Small intestine (tissue), 7 donors: Measurements from ENCODE around the gene SLC22A3. TPM values are rescaled to one million over a fixed set of nuclear protein-coding genes. Genes with fewer than 3 reads are reported as not detected.
A peak's percentile ranks its signal among the peaks of the same experiment; 100 is the strongest.
"Not testable (repeated sequence)": the region's sequence is repeated elsewhere in the genome, so short reads cannot be mapped to it uniquely, and the experiment has no call there.

ENCODE experiments used
- DNase-seq, 2 donors: peaks; one replicate each; pipeline versions ENCODE4 v3.0.0 to v3.0.0-alpha.2; 2013
- FAIRE-seq: peaks from 2 replicates; lab custom pipeline; 2012; peaks lifted over from hg19 to GRCh38; lab: Jason Lieb, UNC
- H3K27ac ChIP-seq, 3 donors: one replicate each; pipeline ENCODE4 v1.5.1; 2013; ENCODE audit warnings: low read length in 2 of 3, mild to moderate bottlenecking in 2 of 3, control low read depth in 1 of 3, inconsistent platforms in 1 of 3, low read depth in 1 of 3, moderate library complexity in 1 of 3
- H3K27me3 ChIP-seq, 3 donors: one replicate each; pipeline ENCODE4 v1.6.1; 2013; ENCODE audit warnings: low read length in 3 of 3, inconsistent platforms in 1 of 3; ENCODE audit not compliant: control insufficient read depth in 3 of 3, insufficient read depth in 3 of 3
- H3K36me3 ChIP-seq, 3 donors: one replicate each; pipeline ENCODE4 v1.6.1; 2013; ENCODE audit warnings: low read length in 3 of 3, inconsistent platforms in 1 of 3, low read depth in 1 of 3, mild to moderate bottlenecking in 1 of 3, moderate library complexity in 1 of 3; ENCODE audit not compliant: control insufficient read depth in 3 of 3, insufficient read depth in 2 of 3
- H3K4me1 ChIP-seq, 3 donors: one replicate each; pipeline ENCODE4 v1.6.1; 2013; ENCODE audit warnings: low read length in 2 of 3, inconsistent platforms in 1 of 3, low read depth in 1 of 3, mild to moderate bottlenecking in 1 of 3, moderate library complexity in 1 of 3; ENCODE audit not compliant: control insufficient read depth in 3 of 3, insufficient read depth in 2 of 3
- H3K4me3 ChIP-seq, 3 donors: one replicate each; pipeline ENCODE4 v1.5.1; 2013; ENCODE audit warnings: low read length in 3 of 3, control low read depth in 1 of 3, inconsistent platforms in 1 of 3, low read depth in 1 of 3, mild to moderate bottlenecking in 1 of 3, moderate library complexity in 1 of 3
- H3K9me3 ChIP-seq, 2 donors: one replicate each; pipeline ENCODE4 v1.6.1; 2013; ENCODE audit warnings: low read depth in 1 of 2, low read length in 1 of 2; ENCODE audit not compliant: control insufficient read depth in 2 of 2, insufficient read depth in 1 of 2
- WGBS, 3 donors: extraction: QIAGEN DNeasy Blood & Tissue Kit; methylation state at CpG; one replicate each; pipeline ENCODE4 v1.1.7; 2013; 5-methylcytosine and 5-hydroxymethylcytosine counted together
- polyA plus RNA-seq, 4 donors: library from polyadenylated mRNA; stranded (reverse) in 3 of 4; unstranded in 1 of 4; fragments of 200-250 nt in 3 of 4; fragments of 120-200 nt in 1 of 4; gene quantifications; one replicate each; pipeline versions ENCODE4 v1.2.1 to v1.2.3, GENCODE V29; 2013
- donor health status: healthy with polysubstance abuse.
- donor health status: control.
- donor health status: control.
- donor health status: Bipolar disorder and iron deficiency.
- donor health status: healthy.

SLC22A3 gene
- polyA plus RNA-seq, 4 donors, result 0.67 to 5.6 (median 2.8) TPM

GRCh38 chr6:160462551-160463109 lies 114.5 kb downstream of the SLC22A3 start:
- peaks cover 0 to 2% (median 0%) of the 10 kb centered on the region in 3 donors for H3K4me1 ChIP-seq
- H3K9me3 ChIP-seq, result no peaks in the 10 kb centered on the region
- no peaks in the 10 kb centered on the region for H3K27me3 ChIP-seq
- 43 to 66% (median 57%) methylated on average over 3 of the region's 3 CpGs for WGBS, 3 donors
- DNase-seq, result peak; percentile 5 to 70
- no peaks in the 10 kb centered on the region for H3K36me3 ChIP-seq
- FAIRE-seq, result no peak
- H3K4me3 ChIP-seq, result no peak overlapping the region
- H3K27ac ChIP-seq, result no peak overlapping the region

GRCh38 chr6:160464744-160465143 lies 116.6 kb downstream of the SLC22A3 start:
- Histone ChIP-seq H3K27me3 (no peaks in the 10 kb centered on the region), H3K4me1 (peaks cover 0 to 2% (median 0%) of the 10 kb centered on the region in 3 donors), H3K36me3 (no peaks in the 10 kb centered on the region), H3K4me3 (no peak overlapping the region), H3K9me3 (no peaks in the 10 kb centered on the region), H3K27ac (no peak overlapping the region)
- FAIRE-seq (no peak), DNase-seq (no peak)
- WGBS, 3 donors, result 73 to 85% (median 84%) methylated on average over 3 of the region's 3 CpGs

- not testable (repeated sequence) for H3K4me3 ChIP-seq, H3K4me1 ChIP-seq, H3K36me3 ChIP-seq, H3K9me3 ChIP-seq, FAIRE-seq, DNase-seq, H3K27ac ChIP-seq, H3K27me3 ChIP-seq
- 84 to 89% (median 87%) methylated on average over 14 of the region's 14 CpGs for WGBS, 3 donors
These were observed 119.2 kb downstream of the SLC22A3 start for GRCh38 chr6:160467261-160467871.

- DNase-seq (no peak), FAIRE-seq (no peak)
- no peaks in the 10 kb centered on the region for H3K27me3 ChIP-seq
- H3K9me3 ChIP-seq, result no peaks in the 10 kb centered on the region
- H3K4me3 ChIP-seq, result no peak overlapping the region
- 52 to 72% (median 70%) methylated on average over 2 of the region's 2 CpGs for WGBS, 3 donors
- H3K36me3 ChIP-seq, result no peaks in the 10 kb centered on the region
- no peaks in the 10 kb centered on the region for H3K4me1 ChIP-seq
- no peak overlapping the region for H3K27ac ChIP-seq
These were observed 121.0 kb downstream of the SLC22A3 start for GRCh38 chr6:160469153-160469552.

- not testable (repeated sequence) for H3K36me3 ChIP-seq, H3K27ac ChIP-seq, H3K4me1 ChIP-seq, FAIRE-seq, DNase-seq, H3K9me3 ChIP-seq, H3K4me3 ChIP-seq, H3K27me3 ChIP-seq
- 47 to 76% (median 69%) methylated on average over 4 of the region's 4 CpGs for WGBS, 3 donors
These were observed 127.9 kb downstream of the SLC22A3 start for GRCh38 chr6:160476056-160476455.

GRCh38 chr6:160477072-160477471 lies 128.9 kb downstream of the SLC22A3 start:
- not testable (repeated sequence) for H3K36me3 ChIP-seq, DNase-seq, H3K4me1 ChIP-seq, H3K4me3 ChIP-seq, H3K9me3 ChIP-seq, FAIRE-seq, H3K27ac ChIP-seq, H3K27me3 ChIP-seq
- WGBS, 3 donors, result 88 to 89% (median 88%) methylated on average over 4 of the region's 4 CpGs

GRCh38 chr6:160477901-160478300 lies 129.7 kb downstream of the SLC22A3 start:
- Histone ChIP-seq H3K27me3 (no peaks in the 10 kb centered on the region), H3K4me1 (no peaks in the 10 kb centered on the region), H3K27ac (no peak overlapping the region), H3K36me3 (peaks cover 0 to 2% (median 0%) of the 10 kb centered on the region in 3 donors), H3K4me3 (no peak overlapping the region), H3K9me3 (no peaks in the 10 kb centered on the region)
- 91% methylated on average over 8 of the region's 8 CpGs for WGBS, 3 donors
- FAIRE-seq, result no peak
- no peak for DNase-seq

- no peaks in the 10 kb centered on the region for H3K27me3 ChIP-seq
- H3K4me1 ChIP-seq, result no peaks in the 10 kb centered on the region
- whole genome bisulfite sequencing, 3 donors, result 90 to 94% (median 92%) methylated on average over 11 of the region's 11 CpGs
- DNase-seq (no peak), FAIRE-seq (no peak)
- H3K36me3 ChIP-seq, result no peaks in the 10 kb centered on the region
- no peaks in the 10 kb centered on the region for H3K9me3 ChIP-seq
- no peak overlapping the region for H3K4me3 ChIP-seq
- H3K27ac ChIP-seq, result no peak overlapping the region
These were observed 138.9 kb downstream of the SLC22A3 start for GRCh38 chr6:160487116-160487515.

- no peaks in the 10 kb centered on the region for H3K36me3 ChIP-seq
- H3K27me3 ChIP-seq, result no peaks in the 10 kb centered on the region
- no peak for FAIRE-seq
- H3K9me3 ChIP-seq, result no peaks in the 10 kb centered on the region
- no peak overlapping the region for H3K4me3 ChIP-seq
- DNase-seq, result no peak
- 95 to 100% (median 98%) methylated on average over 1 of the region's 1 CpG for WGBS, 3 donors
- H3K27ac ChIP-seq, result no peak overlapping the region
- no peaks in the 10 kb centered on the region for H3K4me1 ChIP-seq
These were observed 140.9 kb downstream of the SLC22A3 start for GRCh38 chr6:160489091-160489490.
